ENCODE data around the gene NDUFS7.

- TF ChIP-seq CTCF (conservative IDR thresholded peaks at IDR 0.05) (no peak), ZFX (IDR thresholded peaks at IDR 0.05) (no peak)
These were observed 18.1 kb upstream of the NDUFS7 start for GRCh38 chr19:1365319-1366269.
